Eye (tissue), 1 donor: ENCODE measurements around the gene PSMD11.

Experiments
- DNase-seq: peaks from one replicate; pipeline ENCODE4 v3.0.0-alpha.2; 2015

The PSMD11 gene

GRCh38 chr17:32491371-32492263 lies 47.3 kb downstream of the PSMD11 start:
- no peak for DNase-seq

GRCh38 chr17:32492264-32492589 lies 47.9 kb downstream of the PSMD11 start:
- no peak for DNase-seq

- no peak for DNase-seq
Measured at GRCh38 chr17:32492648-32493289, 48.5 kb downstream of the PSMD11 start.

- no peak for DNase-seq
Measured at GRCh38 chr17:32493571-32493970, 49.3 kb downstream of the PSMD11 start.

GRCh38 chr17:32493976-32494513 lies 49.7 kb downstream of the PSMD11 start:
- no peak for DNase-seq

- DNase-seq = no peak
Measured at GRCh38 chr17:32494621-32495358, 50.5 kb downstream of the PSMD11 start.

GRCh38 chr17:32495359-32496231 lies 51.3 kb downstream of the PSMD11 start:
- DNase-seq = no peak

GRCh38 chr17:32496395-32497073 lies 52.2 kb downstream of the PSMD11 start:
- no peak for DNase-seq

GRCh38 chr17:32497431-32498205 lies 53.3 kb downstream of the PSMD11 start:
- DNase-seq = peak; percentile 47

- DNase-seq = no peak
Measured at GRCh38 chr17:32498391-32498790, 54.1 kb downstream of the PSMD11 start.

GRCh38 chr17:32502013-32502412 lies 57.7 kb downstream of the PSMD11 start:
- no peak for DNase-seq

GRCh38 chr17:32502710-32503109 lies 58.4 kb downstream of the PSMD11 start:
- no peak for DNase-seq

GRCh38 chr17:32503251-32504165 lies 59.2 kb downstream of the PSMD11 start:
- no peak for DNase-seq

GRCh38 chr17:32504166-32504990 lies 60.1 kb downstream of the PSMD11 start:
- DNase-seq = no peak

- DNase-seq = no peak
Measured at GRCh38 chr17:32508926-32509325, 64.6 kb downstream of the PSMD11 start.

- no peak for DNase-seq
Measured at GRCh38 chr17:32510466-32510865, 66.2 kb downstream of the PSMD11 start.

- no peak for DNase-seq
Measured at GRCh38 chr17:32512328-32512727, 68.0 kb downstream of the PSMD11 start.

GRCh38 chr17:32513579-32513978 lies 69.3 kb downstream of the PSMD11 start:
- no peak for DNase-seq

- DNase-seq = no peak
Measured at GRCh38 chr17:32514606-32515005, 70.3 kb downstream of the PSMD11 start.
